Chondrocyte (in vitro differentiated cells): ENCODE data around the gene KNTC1. TPM values are rescaled to one million over a fixed set of nuclear protein-coding genes. Genes with fewer than 3 reads are reported as not detected.

ENCODE experiments used
- DNase-seq: peaks from one replicate; pipeline ENCODE4 v3.0.0; 2021; ENCODE audit warnings: mixed read lengths, low spot score
- H3K27ac Mint-ChIP-seq: one replicate; pipeline ENCODE4 v1.8.0; 2021; ENCODE audit warnings: mild to moderate bottlenecking, moderate library complexity, mixed read lengths; ENCODE audit not compliant: unreplicated experiment
- H3K27me3 Mint-ChIP-seq: 2 replicates; pipeline ENCODE4 v1.8.0; 2021; ENCODE audit warnings: low read depth, mixed read lengths
- H3K36me3 Mint-ChIP-seq: 2 replicates; pipeline ENCODE4 v1.8.0; 2021; ENCODE audit warnings: low read depth, mixed read lengths
- H3K4me1 Mint-ChIP-seq: 2 replicates; pipeline ENCODE4 v1.8.0; 2021; ENCODE audit warnings: low read depth, mild to moderate bottlenecking, mixed read lengths
- H3K4me3 Mint-ChIP-seq: one replicate; pipeline ENCODE4 v1.8.0; 2021; ENCODE audit warnings: mild to moderate bottlenecking, moderate library complexity, mixed read lengths; ENCODE audit not compliant: unreplicated experiment
- H3K9me3 Mint-ChIP-seq: 2 replicates; pipeline ENCODE4 v1.8.0; 2021; ENCODE audit warnings: low read depth, mixed read lengths
- CTCF ChIP-seq: fragments of 200-600 bp; sonication (generic); IDR thresholded peaks from 2 replicates; pipeline ENCODE4 v1.5.0; 2021; ENCODE audit warnings: antibody characterized with exemption, mild to moderate bottlenecking, moderate library complexity
- total RNA-seq: library from RNA; stranded (reverse); gene quantifications from 3 replicates; pipeline ENCODE4 v1.2.1, GENCODE V29; 2021

Gene KNTC1
- total RNA-seq, 1 donor from 2014 or later: 9.2 TPM

- no peak for TF ChIP-seq CTCF
- Mint-ChIP-seq H3K4me1 (peaks cover 7% of the 10 kb centered on the region), H3K9me3 (no peaks in the 10 kb centered on the region), H3K36me3 (no peaks in the 10 kb centered on the region), H3K27ac (no peak overlapping the region), H3K4me3 (no peak overlapping the region), H3K27me3 (no peaks in the 10 kb centered on the region)
- no peak for DNase-seq
Measured at GRCh38 chr12:122665759-122666158, 138.7 kb downstream of the KNTC1 start.

GRCh38 chr12:122668268-122668667 is 141.2 kb downstream of the KNTC1 start:
- H3K9me3 Mint-ChIP-seq: no peaks in the 10 kb centered on the region
- DNase-seq: no peak
- H3K4me1 Mint-ChIP-seq: peaks cover 7% of the 10 kb centered on the region
- no peaks in the 10 kb centered on the region for H3K27me3 Mint-ChIP-seq
- no peaks in the 10 kb centered on the region for H3K36me3 Mint-ChIP-seq
- H3K4me3 Mint-ChIP-seq: no peak overlapping the region
- H3K27ac Mint-ChIP-seq: no peak overlapping the region
- TF ChIP-seq CTCF: no peak

GRCh38 chr12:122669397-122670070 is 142.5 kb downstream of the KNTC1 start:
- Mint-ChIP-seq H3K9me3 (no peaks in the 10 kb centered on the region), H3K36me3 (no peaks in the 10 kb centered on the region), H3K27ac (no peak overlapping the region), H3K4me1 (peaks cover 11% of the 10 kb centered on the region), H3K4me3 (no peak overlapping the region), H3K27me3 (no peaks in the 10 kb centered on the region)
- TF ChIP-seq CTCF: no peak
- no peak for DNase-seq

GRCh38 chr12:122672515-122672914 is 145.5 kb downstream of the KNTC1 start:
- no peak overlapping the region for H3K4me3 Mint-ChIP-seq
- TF ChIP-seq CTCF: no peak
- no peaks in the 10 kb centered on the region for H3K36me3 Mint-ChIP-seq
- no peak overlapping the region for H3K27ac Mint-ChIP-seq
- H3K27me3 Mint-ChIP-seq: no peaks in the 10 kb centered on the region
- no peak for DNase-seq
- H3K9me3 Mint-ChIP-seq: no peaks in the 10 kb centered on the region
- peaks cover 12% of the 10 kb centered on the region for H3K4me1 Mint-ChIP-seq

Other genes starting within 250 kb of the KNTC1 start
- 74.1 to 101 TPM (median 94.7 TPM) in 3 replicates for gene CLIP1, start 104.6 kb upstream of the KNTC1 start, total RNA-seq
- 16.8 to 21.8 TPM (median 20.2 TPM) in 3 replicates for gene ZCCHC8, start 26.3 kb upstream of the KNTC1 start, total RNA-seq
- 50.7 to 61.5 TPM (median 51.0 TPM) in 3 replicates for gene RSRC2, start 313 bp upstream of the KNTC1 start, total RNA-seq
- not detected in 3 replicates for gene HCAR2, start 176.1 kb downstream of the KNTC1 start, total RNA-seq
- gene HCAR3, start 189.6 kb downstream of the KNTC1 start, total RNA-seq: not detected in 3 replicates
- not detected in 3 replicates for gene HCAR1, start 203.6 kb downstream of the KNTC1 start, total RNA-seq
- 46.3 to 57.6 TPM (median 49.6 TPM) in 3 replicates for gene DENR, start 225.6 kb downstream of the KNTC1 start, total RNA-seq
- 0.30 to 0.63 TPM (median 0.62 TPM) in 3 replicates for gene CCDC62, start 247.3 kb downstream of the KNTC1 start, total RNA-seq